ENCODE results near the gene FAH. TPM values are rescaled to one million over a fixed set of nuclear protein-coding genes. Genes with fewer than 3 reads are reported as not detected.

The FAH gene
- total and polyA plus RNA-seq, 2 donors (not counting 3 experiments of a cell fraction or from before 2014, with no cell fraction given), result 18.2 to 18.7 TPM

DNA sequence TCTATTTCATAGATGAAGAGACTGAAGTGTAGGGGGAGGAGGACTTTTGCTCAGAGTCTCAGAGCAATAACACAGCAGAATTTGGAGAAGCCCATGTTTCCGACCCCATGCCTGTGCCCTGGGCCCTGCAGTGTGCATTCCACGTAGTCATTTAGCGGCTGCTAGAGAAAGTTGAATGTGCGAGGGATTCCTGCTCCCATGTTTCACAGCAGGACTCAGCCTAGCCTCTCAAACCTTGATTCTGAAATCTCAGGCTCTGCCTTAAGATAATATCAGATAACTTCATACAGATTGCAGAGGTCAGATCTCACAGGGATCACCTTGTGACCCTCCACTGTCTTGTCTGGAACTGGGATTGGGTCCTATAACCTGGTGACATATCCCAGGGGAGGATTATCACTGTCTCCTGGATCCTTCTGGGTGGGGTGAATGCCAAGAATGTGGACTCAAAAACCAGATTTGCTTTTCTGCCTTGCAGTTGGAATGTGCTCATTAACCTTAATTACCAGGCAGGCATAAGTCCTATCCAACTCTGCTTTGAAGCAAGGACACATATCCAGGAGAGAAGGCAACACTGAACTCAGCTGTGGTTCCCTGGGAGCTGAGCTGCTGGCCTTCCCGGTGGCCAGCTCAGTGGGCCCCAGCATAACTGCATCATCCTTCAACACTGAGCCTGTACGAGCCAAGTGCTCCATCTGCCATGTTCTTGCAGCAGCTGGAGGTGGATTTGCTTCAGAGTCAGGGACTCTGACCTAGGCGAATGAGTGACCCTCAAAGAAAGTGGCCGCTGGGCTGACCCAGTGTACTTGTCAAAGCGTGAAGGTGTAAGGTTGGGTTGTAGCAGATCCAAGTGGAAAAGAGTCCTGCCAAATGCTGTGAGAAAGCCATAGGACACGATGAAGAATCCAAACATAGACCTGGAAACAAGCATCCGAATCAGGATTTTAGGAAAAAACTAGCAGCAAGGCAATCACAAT lies 56.2 kb downstream of the FAH start:
- H3K36me3 ChIP-seq (ENCODE audit: control insufficient read depth in 2 of 2, extremely low read depth in 1 of 2, insufficient read depth in 2 of 2, low read length in 2 of 2), result no peaks in the 10 kb centered on the region
- H3K79me2 ChIP-seq (ENCODE audit: control insufficient read depth, insufficient read depth, low read length), result no peaks in the 10 kb centered on the region
- H3K27ac ChIP-seq (ENCODE audit: insufficient read depth, low read depth, low read length), result no peak overlapping the region
- POLR2A ChIA-PET, result no interaction called here
- no peak for FAIRE-seq
- H3K9ac ChIP-seq (replicated peaks; ENCODE audit: extremely low read depth, insufficient read depth, low read length), result no peak overlapping the region
- TF ChIP-seq, protein P1, sequence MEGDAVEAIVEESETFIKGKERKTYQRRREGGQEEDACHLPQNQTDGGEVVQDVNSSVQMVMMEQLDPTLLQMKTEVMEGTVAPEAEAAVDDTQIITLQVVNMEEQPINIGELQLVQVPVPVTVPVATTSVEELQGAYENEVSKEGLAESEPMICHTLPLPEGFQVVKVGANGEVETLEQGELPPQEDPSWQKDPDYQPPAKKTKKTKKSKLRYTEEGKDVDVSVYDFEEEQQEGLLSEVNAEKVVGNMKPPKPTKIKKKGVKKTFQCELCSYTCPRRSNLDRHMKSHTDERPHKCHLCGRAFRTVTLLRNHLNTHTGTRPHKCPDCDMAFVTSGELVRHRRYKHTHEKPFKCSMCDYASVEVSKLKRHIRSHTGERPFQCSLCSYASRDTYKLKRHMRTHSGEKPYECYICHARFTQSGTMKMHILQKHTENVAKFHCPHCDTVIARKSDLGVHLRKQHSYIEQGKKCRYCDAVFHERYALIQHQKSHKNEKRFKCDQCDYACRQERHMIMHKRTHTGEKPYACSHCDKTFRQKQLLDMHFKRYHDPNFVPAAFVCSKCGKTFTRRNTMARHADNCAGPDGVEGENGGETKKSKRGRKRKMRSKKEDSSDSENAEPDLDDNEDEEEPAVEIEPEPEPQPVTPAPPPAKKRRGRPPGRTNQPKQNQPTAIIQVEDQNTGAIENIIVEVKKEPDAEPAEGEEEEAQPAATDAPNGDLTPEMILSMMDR (IDR thresholded peaks at IDR 0.05; ENCODE audit: extremely low read depth in 1 of 2, insufficient read depth in 1 of 2, low read depth in 1 of 2, low read length in 2 of 2), result no peak
- TF ChIP-seq POLR2A (IDR thresholded peaks at IDR 0.05; ENCODE audit: low read depth, low read length), result no peak
- TF ChIP-seq GATA2 (IDR thresholded peaks at IDR 0.05; ENCODE audit: insufficient read depth, insufficient read length, low read depth, low read length), result no peak
- no peak for TF ChIP-seq JUN (IDR thresholded peaks at IDR 0.05; ENCODE audit: borderline replicate concordance, insufficient read depth, insufficient read length, low read depth)
- TF ChIP-seq EZH2 (IDR thresholded peaks at IDR 0.05; ENCODE audit: borderline replicate concordance, low read depth, low read length, severe bottlenecking), result no peak
- no peak for TF ChIP-seq FOS (IDR thresholded peaks at IDR 0.05; ENCODE audit: borderline replicate concordance, insufficient read depth, low read length)
- TF ChIP-seq, protein P2, sequence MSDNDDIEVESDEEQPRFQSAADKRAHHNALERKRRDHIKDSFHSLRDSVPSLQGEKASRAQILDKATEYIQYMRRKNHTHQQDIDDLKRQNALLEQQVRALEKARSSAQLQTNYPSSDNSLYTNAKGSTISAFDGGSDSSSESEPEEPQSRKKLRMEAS (IDR thresholded peaks at IDR 0.05; ENCODE audit: insufficient read depth, insufficient read length), result no peak
- TF ChIP-seq POLR2AphosphoS5 (IDR thresholded peaks at IDR 0.05; ENCODE audit: insufficient read depth, low read depth, low read length), result no peak
- TF ChIP-seq MYC (IDR thresholded peaks at IDR 0.05; ENCODE audit: low read depth, low read length), result no peak
- no peak overlapping the region for H3K4me2 ChIP-seq (ENCODE audit: insufficient read depth, low read length)
- no peaks in the 10 kb centered on the region for H4K20me1 ChIP-seq (replicated peaks; ENCODE audit: control insufficient read depth, extremely low read depth, insufficient read depth, low read length)
- no peak overlapping the region for H3K4me3 ChIP-seq (replicated peaks in 1 of 3; ENCODE audit: insufficient read depth in 1 of 3, low read depth in 1 of 3, low read length in 3 of 3)
- no peak overlapping the region for H2AFZ ChIP-seq (ENCODE audit: low read depth, low read length)
- intact Hi-C loops (cut with micrococcal nuclease), result no loop called here
- dilution Hi-C loops (cut with MboI; ENCODE audit: extremely low pct_ligation_motif_present, low sequenced_read_pairs), result no loop called here
- peaks cover 6 to 14% of the 10 kb centered on the region in 2 experiments for H3K27me3 ChIP-seq (ENCODE audit: control insufficient read depth in 2 of 2, insufficient read depth in 2 of 2, low read length in 2 of 2)
- no peaks in the 10 kb centered on the region for H3K4me1 ChIP-seq (ENCODE audit: control insufficient read depth, extremely low read depth, insufficient read depth, low read length)
- H3K9me3 ChIP-seq (replicated peaks; ENCODE audit: control insufficient read depth, insufficient read depth, low read length), result no peaks in the 10 kb centered on the region
- DNase-seq (ENCODE audit: low read depth, low spot score), result no peak
- CTCF ChIA-PET, result no interaction called here
- H3K9me1 ChIP-seq (replicated peaks; ENCODE audit: control insufficient read depth, extremely low read depth, insufficient read depth, low read length), result no peaks in the 10 kb centered on the region
- no TSS peak for BruUV-seq (replicated peaks)

Data from endothelial cell of umbilical vein (primary cell).